Glomerular endothelial cell (primary cell): ENCODE results near the gene GOLGA8K. TPM values are rescaled to one million over a fixed set of nuclear protein-coding genes. Genes with fewer than 3 reads are reported as not detected.
"Not testable (repeated sequence)": the region's sequence is repeated elsewhere in the genome, so short reads cannot be mapped to it uniquely, and the experiment has no call there.

ENCODE experiments used
- DNase-seq: peaks from one replicate; pipeline ENCODE4 v3.0.0-alpha.2; 2011; ENCODE audit warnings: low read depth, low spot score; ENCODE audit errors: extremely low read depth
- total RNA-seq: library from RNA; depleted of rRNA; stranded (reverse); fragments of >200 nt; gene quantifications from 2 replicates; pipeline ENCODE4 v1.2.3, GENCODE V29; 2015

The GOLGA8K gene, protein sequence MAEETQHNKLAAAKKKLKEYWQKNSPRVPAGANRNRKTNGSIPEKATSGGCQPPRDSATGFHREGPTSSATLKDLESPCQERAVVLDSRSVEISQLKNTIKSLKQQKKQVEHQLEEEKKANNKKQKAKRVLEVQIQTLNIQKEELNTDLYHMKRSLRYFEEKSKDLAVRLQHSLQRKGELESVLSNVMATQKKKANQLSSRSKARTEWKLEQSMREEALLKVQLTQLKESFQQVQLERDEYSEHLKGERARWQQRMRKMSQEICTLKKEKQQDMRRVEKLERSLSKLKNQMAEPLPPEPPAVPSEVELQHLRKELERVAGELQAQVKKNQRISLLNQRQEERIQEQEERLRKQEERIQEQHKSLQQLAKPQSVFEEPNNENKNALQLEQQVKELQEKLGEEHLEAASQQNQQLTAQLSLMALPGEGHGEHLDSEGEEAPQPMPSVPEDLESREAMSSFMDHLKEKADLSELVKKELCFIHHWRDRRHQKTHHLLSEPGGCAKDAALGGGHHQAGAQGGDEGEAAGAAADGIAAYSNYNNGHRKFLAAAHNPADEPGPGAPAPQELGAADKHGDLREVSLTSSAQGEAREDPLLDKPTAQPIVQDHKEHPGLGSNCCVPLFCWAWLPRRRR
- total RNA-seq: 1.5 TPM in 1 of 2 replicates, not detected in the other

DNA sequence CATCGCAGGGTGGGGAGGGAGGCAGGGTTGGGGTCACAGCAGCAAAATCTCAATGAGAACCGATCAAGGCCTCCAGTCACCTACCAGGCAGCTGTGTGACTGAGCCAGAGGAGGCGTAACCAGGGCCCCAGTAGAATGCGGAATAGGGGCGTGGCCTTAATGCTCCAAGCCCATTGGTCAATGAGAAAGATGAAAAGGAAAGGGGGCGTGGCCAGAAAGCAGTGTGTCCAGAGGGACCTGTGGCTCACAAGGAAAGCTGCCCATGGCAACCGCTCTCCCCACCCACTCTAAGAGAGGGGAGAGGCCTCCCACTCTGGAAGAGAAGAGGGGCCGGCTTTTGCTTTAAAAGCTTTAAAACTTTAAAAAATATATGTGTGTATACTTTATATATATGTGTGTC, at the start of gene GOLGA8K:
Gene GOLGA8K (minus strand): TSS at position 101 of the 400 bp plus-strand sequence. CDS start 98 bp downstream, at position 3.
- not testable (repeated sequence) for DNase-seq

DNA sequence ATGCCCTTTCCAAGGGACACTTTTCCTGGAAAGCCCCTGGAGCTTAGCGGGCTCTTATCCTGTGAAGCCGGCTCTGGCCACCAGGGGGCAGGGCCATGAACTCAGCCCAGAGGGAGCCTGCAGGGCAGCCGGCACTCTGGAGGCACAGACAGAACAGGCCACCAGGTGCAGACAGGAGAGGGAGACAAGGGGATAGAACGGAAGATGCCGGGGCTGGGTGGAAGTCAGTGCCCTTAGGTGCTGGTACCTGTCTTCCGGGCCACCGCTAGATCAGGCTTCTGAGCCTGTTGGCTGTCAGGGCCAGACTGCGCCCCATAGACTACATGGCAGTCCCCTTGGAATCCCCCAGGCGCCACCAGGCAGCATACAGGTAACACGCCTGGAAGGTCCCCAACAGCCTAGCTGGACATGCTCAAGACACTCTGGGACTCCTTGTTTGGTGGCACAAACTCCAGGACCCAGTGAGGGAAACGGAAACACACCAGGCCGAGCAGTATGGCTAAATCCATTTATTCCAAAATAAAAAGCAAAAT, 37.4 kb upstream of the GOLGA8K start:
- DNase-seq: not testable (repeated sequence)

DNA sequence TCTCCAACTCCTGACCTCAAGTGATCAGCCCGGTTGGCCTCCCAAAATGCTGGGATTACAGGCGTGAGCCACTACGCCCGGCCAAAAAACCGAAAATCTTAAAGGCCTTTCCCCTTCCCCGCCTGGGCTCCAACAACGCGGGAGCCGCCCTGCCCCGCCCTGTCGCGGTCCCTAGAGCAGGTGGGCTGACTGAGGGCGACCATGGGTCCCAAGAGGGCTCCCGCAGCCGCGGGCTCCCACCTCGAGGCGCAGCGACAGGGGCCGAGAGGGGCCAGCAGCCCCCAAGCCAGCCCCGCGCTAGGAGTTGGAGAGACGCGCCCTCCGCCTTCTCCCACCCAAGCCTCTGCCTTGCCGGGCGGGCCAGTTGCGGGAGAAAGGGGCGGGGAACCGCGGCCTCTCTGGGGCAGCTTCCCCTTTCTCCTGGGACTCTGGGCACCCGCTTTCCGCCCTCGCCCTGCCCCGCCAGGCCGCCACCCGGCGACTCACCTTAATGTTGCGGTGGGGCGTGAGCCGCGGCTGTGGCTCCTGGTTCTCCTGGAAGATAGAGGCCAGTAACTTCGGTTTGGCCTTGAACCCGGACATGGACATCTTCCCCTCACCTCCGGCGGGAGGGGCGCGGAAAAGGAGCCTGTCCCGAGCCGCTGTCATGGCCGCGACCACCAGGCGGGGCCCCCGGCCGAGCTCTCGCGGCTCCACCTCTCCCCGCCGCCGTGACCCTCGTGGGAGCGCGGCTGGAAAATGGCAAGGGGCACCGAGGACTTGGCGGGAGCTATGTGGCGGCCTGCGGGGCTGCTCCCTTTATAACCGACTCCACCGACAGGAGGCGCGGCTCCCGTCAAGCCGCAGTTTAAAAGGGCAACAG, 31.2 kb upstream of the GOLGA8K start:
- not testable (repeated sequence) for DNase-seq

DNA sequence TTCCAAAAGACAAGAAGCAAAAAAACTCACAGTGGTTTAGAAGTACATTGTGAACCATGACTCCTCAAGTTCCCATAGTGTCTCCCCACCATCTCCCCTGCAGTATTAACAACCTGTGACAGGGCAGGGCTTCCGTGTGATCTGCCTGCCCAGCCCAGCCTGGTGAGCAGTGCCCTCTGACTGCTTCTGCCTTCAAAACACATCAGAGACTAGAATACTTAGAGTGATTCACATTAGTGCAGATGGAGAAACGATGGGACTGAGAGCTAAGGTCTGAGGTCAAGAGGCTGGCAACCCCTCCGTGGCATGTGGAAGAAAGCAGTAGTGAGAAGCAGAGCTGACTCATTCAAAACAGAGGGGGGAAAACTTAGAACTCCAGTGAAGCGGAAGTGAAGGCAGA, 24.5 kb upstream of the GOLGA8K start:
- not testable (repeated sequence) for DNase-seq

DNA sequence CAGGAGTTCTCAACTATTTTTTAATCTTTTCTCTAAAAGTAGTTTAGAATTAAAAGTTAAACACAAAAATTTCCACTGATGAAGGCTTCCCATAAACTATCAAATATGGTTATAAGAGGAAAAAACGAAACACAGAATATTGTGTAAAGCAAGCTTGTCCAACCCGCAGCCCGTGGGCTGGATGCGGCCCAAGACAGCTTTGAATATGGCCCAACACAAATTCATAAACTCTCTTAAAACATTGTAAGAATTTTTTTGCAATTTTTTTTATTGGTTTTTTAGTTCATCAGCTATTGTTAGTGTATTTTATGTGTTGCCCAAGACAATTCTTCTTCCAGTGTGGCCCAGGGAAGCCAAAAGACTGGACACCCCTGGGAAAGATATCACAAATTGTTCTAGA, 23.4 kb upstream of the GOLGA8K start:
- DNase-seq: not testable (repeated sequence)

DNA sequence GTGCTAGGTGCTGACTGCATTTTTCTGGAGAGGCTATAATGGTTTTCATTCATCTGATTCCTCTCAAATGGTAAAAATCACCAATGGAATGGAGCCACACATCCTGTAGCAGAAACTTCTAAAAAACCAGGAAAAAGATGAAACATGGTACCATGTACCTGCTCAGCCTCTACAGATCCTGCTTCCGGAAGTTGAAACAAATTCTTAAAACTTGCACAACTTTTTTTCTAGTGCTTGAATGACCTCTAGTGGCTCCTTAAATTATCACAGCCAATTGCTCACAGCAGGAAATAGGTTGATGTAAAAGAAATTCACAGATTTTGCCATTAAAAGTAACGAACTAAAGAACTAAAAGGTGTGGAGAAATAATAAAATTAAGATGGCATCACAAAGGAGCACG, 4.8 kb upstream of the GOLGA8K start:
- not testable (repeated sequence) for DNase-seq

DNA sequence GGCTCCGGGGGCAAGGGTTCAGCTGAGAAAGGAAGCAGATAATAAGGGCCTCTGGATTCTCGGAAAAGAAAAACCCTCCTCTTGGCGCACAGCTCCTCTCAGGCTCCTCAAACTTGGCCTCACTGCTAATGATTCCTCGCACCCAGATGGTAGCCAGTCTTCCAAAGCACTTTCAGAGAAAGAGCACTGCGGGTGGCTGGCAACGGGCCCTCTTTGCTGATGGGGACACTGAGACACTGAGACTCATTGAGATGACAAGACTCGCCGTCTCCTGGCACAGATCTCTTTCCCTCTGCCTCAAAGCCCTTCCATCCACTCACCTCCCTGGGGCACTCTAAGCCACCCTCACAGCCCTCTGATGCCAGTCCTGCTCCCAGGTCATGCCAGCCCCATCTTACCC, 6.6 kb downstream of the GOLGA8K start:
- DNase-seq: not testable (repeated sequence)

DNA sequence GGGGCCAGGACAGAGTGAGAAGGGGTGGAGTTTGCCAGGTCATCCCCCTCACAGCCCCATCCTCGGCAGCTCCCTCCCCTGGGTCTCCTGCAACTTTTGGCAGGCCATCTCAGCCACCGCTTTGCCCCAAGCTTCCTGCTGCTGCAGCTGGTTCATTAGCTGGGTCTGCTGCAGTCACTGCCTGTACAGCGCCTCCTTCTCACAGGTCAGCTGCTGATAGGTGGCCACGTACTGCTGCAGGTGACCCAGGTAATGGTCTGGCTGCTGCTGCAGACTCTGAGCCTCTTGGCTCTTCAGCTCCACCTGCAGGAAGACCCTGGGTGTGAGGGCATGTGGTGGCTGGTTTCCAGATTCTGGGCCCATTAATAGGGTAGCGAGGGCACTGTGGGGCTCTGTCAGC, 8.3 kb downstream of the GOLGA8K start:
- not testable (repeated sequence) for DNase-seq

DNA sequence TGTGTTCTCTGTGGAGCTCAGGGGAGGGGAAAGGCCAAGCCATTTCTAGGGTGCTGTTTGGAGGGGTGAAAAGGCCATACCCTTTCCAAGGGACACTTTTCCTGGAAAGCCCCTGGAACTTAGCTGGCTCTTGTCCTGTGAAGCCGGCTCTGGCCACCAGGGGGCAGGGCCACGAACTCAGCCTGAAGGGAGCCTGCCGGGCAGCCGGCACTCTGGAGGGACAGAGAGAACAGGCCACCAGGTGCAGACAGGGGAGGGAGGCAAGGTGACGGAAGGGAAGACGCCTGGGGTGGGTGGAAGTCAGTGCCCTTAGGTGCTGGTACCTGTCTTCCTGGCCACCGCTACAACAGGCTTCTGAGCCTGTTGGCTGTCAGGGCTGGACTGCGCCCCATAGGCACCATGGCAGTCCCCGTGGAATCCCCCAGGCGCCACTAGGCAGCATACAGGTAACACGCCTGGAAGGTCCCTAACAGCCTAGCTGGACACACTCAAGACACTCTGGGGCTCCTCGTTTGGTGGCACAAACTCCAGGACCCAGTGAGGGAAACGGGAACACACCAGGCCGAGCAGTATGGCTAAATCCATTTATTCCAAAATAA, 14.9 kb downstream of the GOLGA8K start:
- DNase-seq: not testable (repeated sequence)

DNA sequence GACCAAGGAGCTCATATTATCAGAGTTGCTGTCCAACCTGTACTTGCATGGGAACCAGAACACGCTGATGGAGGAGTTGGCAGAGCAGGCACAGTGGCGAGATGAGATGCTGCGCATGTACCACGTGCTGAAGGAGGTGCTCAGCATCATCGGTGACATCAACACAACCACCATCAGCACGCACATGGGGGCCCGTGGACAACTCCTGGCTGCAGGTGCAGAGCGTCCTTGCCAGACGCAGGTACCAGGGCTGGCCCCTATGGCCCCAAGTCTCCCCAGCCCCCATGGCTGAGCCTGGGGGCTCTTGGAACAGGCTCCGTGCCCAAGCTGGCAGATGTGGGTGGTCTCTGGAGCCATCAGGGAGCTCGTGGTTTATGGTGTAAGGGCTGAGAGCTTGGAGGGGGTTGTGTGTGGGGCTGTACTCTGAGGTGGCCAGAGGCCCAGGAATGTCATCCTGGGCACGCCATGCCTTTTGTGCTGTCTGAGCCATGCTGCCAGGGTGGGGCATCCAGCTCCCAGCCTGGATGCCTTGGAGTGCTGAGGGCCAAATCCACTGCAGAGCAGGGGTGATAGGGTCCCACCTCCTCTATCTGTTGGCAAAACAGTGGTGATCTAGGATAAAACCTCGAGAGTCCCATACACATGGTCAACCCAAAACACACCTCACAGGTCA, 17.1 kb downstream of the GOLGA8K start:
- not testable (repeated sequence) for DNase-seq

DNA sequence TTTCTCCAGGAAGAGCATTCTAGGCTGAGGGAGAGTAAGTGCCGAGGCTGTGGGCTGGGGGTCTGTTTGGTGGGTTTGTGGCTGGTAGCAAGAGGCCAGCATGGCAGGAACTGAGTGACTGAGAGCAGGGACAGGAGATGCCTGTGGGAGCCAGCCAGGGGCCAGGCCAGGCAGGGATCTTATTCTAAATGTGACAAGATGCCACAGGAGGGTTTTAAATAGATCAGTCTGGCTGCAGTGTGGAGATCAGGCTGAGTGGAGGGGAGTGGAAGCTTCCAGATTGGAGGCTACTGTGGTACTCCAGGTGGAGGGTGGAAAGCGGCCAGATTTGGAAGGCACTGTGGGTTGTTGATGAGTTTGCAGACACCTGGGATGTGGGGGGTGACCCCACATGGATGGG, 28.9 kb downstream of the GOLGA8K start:
- DNase-seq: not testable (repeated sequence)

DNA sequence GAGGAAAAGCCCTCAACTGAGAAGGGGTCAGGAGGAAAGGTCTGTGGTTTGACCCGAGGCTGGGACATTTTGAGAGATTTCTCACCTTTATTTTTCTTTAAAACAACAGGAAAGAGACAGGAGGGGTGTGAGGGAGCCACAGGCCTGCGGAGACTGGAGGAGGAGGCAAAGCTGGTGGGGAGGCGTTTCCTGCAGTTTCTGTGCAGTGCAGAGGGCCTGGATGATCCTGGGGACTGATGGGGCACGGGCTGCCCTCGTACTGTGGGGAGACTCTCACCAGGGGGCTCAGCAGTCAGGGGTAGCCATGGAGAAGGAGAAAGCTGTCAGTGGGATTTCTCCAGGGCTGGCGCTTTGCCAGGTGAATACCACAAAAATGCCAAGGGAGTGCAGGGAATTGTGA, 29.4 kb downstream of the GOLGA8K start:
- DNase-seq: not testable (repeated sequence)

DNA sequence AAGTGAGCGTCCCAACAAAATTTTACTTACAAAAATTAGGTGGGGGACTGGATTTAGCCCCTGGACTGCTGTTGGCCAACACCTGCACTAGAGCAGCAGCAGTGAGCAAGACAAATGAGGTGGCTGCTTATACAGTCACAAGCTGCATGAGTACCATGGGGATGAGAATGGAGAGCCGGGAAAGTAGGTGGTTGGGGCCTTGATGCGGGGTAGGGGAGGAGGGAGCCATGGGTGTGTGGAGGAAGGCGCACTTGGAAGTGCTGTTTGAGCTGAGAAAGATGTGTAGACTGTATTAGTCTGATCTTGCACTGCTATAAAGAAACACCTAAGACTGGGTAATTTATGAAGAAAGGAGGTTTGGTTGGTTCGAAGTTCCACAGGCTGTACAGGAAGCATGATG, 31.0 kb downstream of the GOLGA8K start:
- DNase-seq: not testable (repeated sequence)

DNA sequence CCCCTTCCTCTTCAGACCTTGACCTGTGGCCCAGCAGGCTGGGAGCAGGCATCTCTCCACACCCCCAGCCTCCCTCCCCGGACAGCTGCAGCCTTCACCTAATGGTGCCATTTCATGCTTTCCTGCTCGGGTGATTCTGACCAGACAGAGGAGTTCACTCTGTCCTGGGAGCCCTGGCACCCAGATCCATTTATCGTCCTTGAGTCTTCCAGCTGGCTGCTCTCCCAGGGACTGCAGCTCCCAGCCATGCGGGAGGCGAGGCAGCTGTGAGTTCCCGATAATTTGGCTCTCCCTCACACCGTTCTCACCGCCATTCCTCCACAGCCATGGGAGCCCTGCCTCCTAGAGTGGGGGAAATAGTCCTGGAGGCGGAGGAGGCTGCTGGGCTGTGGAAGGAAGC, 32.6 kb downstream of the GOLGA8K start:
- not testable (repeated sequence) for DNase-seq

DNA sequence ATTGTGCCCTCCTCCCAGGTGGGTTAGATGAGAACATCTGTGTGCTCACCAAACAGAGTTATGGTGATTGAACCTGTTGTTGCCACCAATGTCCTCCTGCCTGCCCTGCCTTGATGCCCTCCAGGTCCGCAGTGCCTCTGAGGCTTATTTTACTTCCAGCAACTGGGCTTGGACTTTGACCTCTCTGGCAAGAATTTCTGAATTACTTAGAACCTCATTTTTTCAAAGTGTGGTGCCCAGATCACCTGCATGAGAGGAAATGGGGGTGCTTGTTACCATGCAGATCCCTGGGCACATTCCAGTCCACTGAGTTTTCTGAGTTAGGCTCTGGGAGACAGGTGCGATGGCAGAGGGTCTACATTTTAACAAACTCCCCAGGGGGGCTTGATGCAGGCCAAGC, 33.0 kb downstream of the GOLGA8K start:
- DNase-seq: not testable (repeated sequence)

DNA sequence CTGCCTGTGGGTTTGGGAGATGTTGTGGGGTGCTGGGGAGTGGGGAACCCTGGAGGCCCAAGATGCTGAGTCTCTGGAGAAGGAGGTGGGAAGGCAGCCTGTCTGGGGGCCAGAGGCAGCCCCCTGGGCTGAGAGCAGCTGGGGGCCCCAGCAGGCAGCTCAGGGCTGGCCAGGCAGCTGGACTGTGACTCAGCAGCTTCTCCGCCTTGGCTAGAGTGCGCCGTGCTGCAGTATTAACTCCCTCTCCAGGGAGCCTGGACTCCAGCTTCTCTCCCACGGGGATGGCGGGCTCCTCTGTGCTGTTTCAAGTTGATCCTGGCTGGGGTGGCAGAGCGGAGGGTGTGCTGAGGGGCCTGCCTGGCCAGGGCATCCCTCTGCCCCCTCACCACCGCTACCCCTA, 36.6 kb downstream of the GOLGA8K start:
- DNase-seq: not testable (repeated sequence)

DNA sequence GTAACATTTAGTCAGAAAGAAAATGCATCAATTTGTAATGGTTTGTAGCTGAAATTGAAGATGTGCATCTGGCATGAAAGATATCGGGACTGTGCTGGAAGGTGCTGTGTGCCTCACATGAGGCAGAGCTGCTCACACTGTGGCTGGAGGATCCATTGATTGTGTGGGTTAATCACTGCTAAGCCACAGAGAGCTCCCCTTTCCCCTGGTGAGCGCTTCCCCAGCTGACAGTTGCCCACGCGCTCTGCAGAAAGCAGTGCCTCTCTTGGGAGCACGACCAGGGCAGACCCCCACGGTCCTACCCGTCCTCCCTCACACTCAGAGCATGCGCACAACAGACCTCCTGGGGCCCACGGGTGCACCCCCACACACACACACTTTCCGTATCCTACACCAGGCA, 37.1 kb downstream of the GOLGA8K start:
- not testable (repeated sequence) for DNase-seq

DNA sequence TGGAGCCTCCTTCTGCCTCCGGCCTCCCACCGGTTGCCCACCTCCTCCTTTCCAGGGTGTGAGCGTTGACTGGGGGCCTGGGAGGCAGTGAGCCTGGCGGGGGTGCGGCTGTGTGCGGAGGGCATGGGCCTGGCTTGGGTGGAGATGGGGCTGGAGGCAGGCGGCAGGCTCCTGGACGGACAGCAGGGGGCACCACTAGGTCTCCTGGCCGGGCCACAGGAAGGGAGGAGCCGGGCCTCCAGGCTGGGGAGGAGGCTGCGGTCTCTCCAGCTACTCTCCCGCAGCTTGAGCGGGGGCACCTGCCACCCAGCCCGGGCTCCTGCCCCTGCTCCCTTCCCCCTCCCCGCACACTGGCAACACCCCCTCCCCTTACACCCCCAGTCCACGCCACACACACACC, 38.1 kb downstream of the GOLGA8K start:
- not testable (repeated sequence) for DNase-seq

DNA sequence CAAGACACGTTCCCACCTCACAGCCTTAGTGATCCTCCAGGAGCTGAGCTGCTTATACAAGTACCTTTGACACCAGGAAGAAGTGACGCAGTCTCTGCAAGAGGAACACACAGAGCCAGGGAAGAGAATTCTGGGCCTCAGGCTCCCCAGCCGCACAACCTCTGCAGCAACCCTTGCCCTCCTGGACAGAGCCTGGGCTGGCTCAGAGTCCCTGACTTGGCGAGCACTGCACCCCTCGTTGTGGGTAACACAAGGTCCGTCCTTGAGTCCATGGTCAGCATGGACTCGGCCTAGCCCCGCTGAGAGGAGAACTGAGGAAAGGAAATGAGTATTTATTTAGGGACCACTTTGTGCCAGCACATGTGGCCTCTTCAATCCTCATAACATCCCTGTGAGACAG, 39.6 kb downstream of the GOLGA8K start:
- DNase-seq: not testable (repeated sequence)

DNA sequence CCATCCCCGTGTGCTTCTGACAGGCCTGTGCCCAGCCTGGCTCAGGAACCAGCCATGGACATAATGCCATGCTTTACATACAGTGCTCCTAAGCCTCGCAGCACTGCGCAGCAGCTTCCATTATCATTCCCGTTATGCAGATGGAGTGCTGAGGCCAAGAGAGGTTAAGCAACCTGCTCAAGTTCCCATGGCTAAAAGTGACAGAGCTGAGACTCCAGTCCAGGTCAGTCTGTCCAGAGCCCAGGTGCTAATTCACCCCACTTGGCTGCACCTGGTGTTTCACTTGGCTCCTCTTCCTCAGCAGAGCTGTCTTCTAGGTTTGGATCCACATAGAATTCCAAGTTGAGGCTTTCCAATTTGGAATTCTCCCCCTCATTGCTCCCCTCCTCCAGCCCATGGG, 41.4 kb downstream of the GOLGA8K start:
- not testable (repeated sequence) for DNase-seq
